ACHN (cell line): Measurements from ENCODE around the gene CYB5A.
"Not testable (repeated sequence)": the region's sequence is repeated elsewhere in the genome, so short reads cannot be mapped to it uniquely, and the experiment has no call there.

Experiments
- DNase-seq: peaks from one replicate; pipeline ENCODE4 v3.0.0-alpha.2; 2015
- in situ Hi-C: cut with HindIII; loops from 2 replicates; pipeline ENCODE4 v1.10.0; 2017; ENCODE audit warnings: low sequenced_read_pairs, low pct_ligation_motif_present, low pct_unique_long_range_greater_than_20kb

Gene CYB5A

DNA sequence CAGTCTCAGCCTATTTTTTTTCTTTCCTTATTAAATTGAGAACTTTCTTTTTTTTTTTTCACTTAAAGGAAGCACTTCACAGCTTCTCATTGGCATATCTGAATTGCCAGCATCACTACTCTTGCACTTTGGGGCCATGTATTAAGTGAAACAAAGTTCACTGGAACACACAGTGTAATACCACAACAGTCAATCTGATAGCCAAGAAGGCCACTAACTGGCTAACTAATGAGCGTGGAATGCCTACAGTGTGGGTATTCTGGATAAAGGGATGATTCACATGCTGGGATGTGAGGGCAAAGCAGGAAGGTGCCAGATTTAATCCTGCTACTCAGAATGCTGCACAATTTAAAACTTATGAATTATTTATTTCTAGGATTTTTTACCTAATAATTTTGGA lies 12.2 kb upstream of the CYB5A start:
- in situ Hi-C loops: no loop called here
- DNase-seq: peak; percentile 81

DNA sequence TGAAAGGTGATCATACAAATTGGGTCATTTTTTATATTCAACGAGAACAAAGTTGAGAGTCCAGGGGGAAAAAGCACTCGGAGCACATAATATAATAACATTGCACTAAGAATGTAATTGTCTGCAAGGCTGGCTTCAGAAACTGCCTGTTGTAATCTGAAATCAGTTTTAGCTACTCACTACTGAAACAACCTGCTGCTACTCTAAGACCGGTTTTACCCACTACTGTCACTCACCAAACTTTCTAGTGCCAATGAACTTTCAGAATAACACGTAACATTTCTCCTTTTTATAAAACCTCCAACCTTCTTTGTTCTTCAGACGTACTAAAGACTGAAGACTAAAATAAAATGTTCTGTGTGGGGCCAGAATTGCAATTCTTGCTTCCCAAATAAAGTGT lies 11.5 kb upstream of the CYB5A start:
- in situ Hi-C loops: no loop called here
- DNase-seq: no peak

DNA sequence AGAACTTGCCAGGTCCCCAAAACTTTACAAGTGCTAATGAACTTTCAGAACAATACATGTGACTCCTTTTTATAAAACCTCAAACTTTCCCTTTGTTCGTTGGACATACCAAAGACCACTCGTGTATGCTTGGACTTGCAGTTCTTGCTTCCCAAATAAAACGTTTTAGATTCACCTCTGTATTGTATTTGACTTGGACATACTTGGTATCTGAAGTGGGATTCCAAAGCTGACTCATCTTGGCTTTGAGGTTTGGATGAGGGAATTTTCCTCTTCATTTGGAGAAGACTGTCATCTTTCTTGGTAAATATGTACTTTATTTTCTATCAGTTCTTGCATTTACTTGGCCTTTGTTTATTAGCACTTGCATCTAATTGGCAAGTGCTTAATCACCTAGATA lies 8.0 kb upstream of the CYB5A start:
- DNase-seq: peak; percentile 67
- in situ Hi-C loops: no loop called here

DNA sequence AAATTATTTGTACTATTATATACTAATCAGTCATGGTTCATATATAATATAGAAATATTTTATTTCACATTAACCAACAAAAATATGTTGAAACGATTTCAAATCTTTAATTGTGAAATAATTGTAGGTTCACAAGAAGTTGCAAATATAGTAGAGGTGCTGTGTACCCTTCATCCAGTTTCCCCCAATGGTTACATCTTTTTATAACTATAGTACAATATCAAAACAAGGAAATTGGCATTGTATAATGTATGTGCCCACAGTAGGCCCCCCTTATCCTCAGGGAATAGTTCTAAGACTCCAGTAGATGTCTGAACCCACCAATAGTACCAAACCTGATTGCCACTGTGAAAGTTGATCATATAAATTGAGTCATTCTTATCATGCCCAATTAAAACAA lies 7.4 kb upstream of the CYB5A start:
- in situ Hi-C loops: no loop called here
- no peak for DNase-seq

DNA sequence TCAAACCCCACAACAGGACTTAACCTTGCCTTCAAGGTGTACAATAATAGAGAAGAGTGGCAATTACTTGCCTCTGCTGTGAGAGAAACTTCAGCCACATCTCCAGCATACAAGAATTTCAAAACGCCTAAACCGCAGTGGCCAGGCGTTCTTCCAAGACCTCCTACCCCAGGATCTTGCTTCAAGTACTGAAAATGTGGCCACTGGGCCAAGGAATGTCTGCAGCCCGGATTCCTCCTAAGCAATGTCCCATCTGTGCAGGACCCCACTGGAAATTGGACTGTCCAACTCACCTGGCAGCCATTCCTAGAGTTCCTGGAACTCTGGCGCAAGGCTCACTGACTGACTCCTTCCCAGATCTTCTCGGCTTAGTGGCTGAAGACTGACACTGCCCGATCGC lies 2.8 kb upstream of the CYB5A start:
- in situ Hi-C loops: no loop called here
- no peak for DNase-seq

DNA sequence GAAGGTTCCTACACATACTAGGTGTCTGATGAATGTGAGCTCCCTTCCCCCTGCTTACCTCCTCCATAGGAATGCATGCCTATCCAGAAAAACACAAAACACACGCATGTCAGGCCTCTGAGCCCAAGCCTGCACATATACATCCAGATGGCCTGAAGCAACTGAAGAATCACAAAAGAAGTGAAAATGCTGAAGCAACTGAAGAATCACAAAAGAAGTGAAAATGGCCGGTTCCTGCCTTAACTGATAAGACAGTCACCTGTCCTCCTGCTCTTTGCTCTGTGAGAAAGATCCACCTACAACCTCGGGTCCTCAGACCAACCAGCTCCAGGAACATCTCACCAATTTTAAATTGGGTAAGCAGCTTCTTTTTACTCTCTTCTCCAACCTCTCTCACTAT lies 1.2 kb upstream of the CYB5A start:
- in situ Hi-C loops, DNase-seq: not testable (repeated sequence)

DNA sequence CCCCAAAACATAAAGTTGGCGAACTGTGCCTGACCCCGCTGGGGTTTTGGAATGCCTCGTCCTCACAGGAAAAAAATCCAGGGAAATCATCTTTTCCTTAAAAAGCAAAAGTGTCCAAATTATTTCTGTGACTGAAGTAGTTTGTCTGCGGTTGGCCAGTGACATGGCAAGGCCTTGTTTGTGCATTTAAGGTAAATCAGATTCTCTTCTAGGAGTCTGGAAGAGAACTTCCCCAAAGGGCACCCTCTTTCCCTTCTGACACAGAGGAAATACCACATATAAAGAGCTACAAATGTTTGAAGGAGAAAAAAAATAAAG lies 737 bp upstream of the CYB5A start:
- no peak for DNase-seq
- in situ Hi-C loops: no loop called here

DNA sequence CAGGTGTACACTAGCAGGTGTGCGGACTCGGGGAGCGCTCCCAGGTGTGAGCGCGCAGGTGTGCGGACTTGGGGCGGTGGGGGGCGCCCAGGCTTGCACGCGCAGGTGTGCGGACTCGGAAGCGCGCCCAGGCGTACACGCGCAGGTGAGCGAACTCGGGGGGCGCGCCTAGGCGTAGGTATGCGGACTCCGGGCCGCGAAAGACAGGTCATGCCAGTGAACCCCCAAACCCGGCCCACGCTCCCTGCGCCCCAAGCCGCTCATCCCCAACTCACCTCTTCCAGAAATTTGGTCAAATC lies 342 bp downstream of the CYB5A start:
- DNase-seq: no peak
- in situ Hi-C loops: no loop called here

DNA sequence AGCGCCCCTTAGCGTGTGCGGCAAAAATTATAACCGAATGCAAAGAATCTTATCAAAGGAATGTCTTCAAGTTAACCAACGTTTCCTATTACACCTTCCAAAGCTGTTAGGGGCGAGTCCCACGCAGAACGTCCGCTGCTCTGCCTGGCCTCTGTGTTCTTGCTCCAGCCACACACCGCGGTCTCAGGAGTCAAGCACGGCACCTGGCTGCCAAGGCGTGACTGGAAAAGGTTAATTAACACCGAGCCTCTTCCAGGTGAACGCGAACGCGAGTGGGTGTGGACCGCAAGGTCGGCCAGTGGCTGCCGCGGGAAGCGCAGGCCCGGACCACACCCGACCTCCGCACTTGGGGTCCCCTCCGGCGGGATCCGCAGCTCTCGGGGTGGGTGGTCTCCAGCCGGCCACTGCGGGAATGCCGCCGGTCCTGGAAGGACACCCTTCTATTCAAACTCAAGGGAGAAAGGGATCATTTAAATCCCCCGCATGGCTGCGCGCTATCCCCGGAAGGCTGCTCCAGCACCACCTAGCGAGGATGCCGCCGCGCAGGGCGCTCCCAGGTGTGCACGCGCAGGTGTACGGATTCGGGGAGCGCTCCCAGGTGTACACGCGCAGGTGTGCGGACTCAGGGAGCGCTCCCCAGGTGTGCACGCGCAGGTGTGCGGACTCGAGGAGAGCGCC lies 830 bp downstream of the CYB5A start:
- in situ Hi-C loops: no loop called here
- DNase-seq: no peak

DNA sequence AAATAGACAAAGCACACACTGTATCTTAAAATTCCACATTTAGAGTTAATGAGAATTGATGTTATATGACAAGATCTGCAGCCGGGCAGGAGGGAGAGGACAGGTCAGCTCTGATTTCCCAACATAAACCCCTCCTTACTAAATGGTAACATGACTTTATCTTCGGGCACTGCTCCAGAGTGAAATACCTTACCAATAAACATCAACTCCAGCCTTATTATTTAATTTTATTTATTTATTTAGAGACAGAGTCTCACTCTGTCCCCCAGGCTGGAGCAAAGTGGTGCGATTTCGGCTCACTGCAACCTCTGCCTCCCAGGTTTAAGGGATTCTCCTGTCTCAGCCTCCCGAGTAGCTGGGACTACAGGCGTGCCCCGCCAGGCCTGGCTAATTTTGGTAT lies 1.7 kb downstream of the CYB5A start:
- in situ Hi-C loops: no loop called here
- DNase-seq: no peak

DNA sequence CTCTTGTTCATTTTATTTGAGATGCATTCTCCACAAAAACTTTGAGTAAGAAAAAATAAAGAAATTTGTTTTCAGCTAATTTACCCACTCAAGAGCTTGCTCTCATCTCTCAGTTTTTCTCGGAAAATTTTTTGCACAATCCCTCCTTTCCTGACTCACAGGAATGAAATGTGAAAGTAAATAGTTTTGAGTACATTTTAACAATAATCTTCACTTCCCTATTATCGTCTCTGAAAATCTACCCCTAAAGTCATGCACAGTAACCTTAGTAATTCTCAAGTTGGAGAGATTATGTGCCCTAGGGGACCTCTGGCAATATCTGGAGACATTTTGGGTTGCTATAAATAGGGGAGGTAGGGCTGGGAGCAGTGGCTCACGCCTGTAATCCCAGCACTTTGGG lies 2.6 kb downstream of the CYB5A start:
- no peak for DNase-seq
- in situ Hi-C loops: no loop called here

DNA sequence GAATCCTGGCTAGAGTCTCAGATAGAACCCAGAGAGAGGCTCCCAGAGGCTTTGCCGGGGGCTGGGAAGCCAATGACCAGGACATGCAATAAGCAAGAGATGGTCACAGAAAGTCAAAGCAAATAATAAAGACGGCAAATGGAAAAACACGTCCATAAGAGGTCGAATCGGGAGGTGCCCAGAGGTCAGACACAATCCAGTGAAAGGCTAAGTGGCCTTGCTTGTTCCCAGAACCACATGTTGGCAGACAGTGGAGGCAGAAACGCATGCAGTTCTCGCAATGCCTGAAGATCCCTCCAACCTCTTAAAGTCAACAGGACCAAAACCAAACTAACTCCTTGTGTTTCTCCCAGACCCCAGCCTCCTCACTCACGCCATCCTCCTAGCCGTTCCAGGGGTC lies 3.0 kb downstream of the CYB5A start:
- in situ Hi-C loops: no loop called here
- DNase-seq: no peak

DNA sequence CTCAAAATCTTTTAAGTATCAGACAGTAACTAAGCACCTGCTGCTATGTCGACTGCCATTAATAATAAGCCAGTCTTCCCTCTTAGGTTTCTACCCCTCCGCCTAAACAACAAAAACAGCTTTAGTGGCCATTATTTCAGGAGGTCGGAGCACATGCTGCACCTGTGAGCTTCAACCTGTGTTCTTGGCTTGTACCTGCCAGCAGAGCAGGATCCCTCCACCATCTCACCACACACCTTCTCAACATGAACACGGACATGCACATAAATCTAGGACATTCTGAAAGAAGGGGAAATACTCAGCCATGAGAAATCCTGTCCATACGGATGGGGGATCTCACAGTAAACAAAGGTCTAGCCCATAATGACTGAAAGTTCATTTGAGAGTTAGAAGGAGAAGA lies 3.7 kb downstream of the CYB5A start:
- in situ Hi-C loops: no loop called here
- DNase-seq: no peak

DNA sequence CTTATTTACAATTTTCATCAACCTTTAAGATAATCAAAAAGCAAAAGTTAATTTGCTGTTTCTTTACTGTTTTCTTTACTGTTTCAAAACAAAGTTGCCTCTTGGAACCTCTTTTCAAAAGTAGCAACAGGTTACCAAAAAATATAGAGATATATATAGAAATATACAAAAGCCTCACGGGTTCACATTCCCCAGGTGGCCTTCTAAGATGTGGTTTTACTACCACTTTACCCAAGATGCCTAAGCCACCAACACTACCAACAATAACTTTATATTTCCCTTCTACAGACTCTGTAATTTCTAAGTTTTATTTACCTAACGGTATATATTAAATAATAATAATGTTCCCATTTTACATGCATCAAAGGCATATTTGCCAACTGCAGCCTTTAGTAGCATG lies 4.9 kb downstream of the CYB5A start:
- DNase-seq: no peak
- in situ Hi-C loops: no loop called here

DNA sequence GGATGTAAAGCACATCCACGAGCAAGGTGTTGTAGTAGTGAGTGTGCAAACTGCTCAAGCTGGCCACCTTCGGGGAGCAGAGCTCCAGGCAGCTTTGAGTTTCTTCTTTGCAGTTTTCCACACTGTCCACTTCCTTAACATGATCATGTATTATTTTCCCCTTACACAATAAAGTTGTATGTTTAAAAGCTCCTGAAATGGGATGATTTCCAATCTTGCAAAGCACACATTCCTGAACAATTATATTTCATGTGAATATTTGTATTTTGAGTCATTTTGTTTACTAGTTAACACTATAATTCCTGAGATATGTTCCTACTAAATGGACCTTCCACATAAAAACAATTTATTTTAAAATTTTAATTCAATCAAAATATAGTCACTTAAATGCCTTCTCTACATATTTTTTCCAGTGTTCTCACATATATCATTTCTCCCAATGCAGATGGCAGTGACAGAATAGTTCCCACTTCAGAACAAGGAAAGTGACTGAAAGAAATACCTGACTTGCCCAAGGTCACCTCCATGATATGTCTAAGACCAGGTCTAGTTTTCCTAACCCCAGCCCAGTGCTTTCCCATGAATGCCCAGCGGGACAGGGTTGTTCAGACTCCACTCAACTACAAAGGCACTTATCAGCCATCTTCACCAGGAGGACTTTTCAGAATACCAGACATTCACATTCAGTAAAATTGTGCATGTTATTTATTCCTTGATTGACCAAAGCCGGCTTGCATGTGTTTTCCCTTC lies 5.5 kb downstream of the CYB5A start:
- no peak for DNase-seq
- in situ Hi-C loops: no loop called here

DNA sequence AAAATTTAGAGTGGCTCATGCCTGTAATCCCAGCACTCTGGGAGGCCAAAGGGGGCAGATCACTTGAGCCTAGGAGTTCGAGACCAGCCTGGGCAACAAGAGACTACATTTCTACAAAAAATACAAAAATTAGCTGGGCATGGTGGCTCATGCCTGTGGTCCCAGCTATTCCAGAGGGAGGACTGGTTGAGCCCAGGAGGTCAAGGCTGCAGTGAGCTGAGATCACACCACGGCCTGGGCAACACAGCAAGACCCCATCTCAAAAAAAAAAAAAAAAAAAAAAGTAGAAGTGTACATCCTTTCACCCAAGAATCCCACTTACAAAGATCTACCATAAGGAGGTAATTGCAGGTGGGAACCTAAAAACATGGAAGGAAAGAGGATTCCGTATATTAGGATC lies 6.2 kb downstream of the CYB5A start:
- in situ Hi-C loops: not testable (repeated sequence)

DNA sequence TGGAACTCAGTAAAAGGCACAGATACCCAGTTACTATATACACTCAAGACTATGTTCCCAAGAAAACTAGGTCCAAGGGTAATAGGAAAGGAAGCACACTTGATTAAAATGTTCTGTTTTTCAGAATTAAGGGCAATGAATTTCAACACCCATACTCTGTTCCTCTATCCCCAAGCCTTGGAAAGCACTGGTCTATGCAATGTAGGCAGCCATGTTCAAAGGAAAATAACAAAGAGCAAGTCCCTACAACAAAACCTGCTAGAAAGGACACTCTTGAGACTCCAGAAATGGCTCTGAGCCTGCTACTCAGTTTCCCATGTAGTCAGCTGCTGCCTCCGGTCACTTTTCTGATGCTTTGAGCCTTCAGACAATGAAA lies 6.8 kb downstream of the CYB5A start:
- no peak for DNase-seq
- in situ Hi-C loops: no loop called here

More for the DNA sequence above, 6.2 kb downstream of the CYB5A start:
- DNase-seq: not testable (repeated sequence)

DNA sequence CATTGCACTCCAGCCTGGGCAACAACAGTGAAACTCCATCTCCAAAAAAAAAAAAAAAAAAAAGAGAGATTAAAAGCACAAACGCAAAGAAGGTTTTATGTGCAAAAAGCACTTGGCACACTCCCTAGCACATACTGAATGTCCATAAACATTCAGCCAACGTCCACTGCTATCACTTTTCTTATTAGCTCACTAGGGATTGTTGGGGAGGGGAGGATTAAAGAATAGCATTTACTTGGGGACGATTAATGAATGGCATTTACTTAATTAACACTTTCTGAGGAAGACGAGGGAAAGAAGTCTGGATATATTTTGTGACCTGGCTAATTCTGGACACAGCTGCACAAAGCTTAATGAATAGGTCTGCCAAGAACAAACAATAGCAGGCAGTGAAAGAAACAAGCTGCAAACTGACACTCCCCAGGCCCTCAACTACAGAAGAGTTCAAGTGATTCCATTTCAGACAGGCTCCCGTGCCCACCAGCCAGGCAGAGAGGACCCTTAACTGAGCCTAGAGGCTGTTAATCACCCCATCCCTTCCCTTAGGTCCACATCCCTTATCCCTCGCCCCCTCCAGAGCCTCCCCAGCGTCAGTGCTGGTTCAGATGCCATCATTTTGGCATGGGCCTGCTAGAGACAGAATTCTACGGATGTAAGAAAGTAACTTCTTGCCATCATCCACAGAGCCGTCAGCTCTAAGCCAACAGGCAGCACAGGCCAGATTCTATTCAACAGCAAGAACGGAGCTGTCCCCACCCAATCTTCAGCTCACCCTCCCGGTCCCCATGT lies 7.4 kb downstream of the CYB5A start:
- DNase-seq: no peak
- in situ Hi-C loops: no loop called here

DNA sequence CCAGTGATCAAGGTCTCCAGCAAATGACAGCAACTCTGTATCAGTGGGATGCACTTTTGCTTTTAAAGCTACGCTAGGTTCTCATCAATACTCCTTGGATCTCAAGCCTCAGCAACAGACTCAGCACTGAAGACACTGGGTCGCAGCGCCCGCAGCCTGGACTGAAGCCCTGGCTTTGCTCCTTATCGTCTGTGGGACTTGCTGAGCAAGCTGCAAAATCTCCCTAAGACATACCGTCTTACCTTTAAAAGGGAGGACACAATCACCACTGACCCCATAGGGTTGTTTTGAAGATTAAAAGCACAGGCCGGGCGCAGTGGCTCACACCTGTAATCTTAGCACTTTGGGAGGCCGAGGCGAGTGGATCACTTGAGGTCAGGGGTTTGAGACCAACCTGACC lies 8.1 kb downstream of the CYB5A start:
- in situ Hi-C loops: no loop called here
- DNase-seq: no peak
